DMS153 (cell line): ENCODE results near the gene KLHL29.
"Not testable (repeated sequence)": the region's sequence is repeated elsewhere in the genome, so short reads cannot be mapped to it uniquely, and the experiment has no call there.

Source experiments
- DNase-seq: peaks from one replicate; lab custom pipeline; 2025; lab: John Stamatoyannopoulos, UW

The KLHL29 gene

GRCh38 chr2:23367760-23368159 is 17.2 kb upstream of the KLHL29 start:
- no peak for DNase-seq

DNA sequence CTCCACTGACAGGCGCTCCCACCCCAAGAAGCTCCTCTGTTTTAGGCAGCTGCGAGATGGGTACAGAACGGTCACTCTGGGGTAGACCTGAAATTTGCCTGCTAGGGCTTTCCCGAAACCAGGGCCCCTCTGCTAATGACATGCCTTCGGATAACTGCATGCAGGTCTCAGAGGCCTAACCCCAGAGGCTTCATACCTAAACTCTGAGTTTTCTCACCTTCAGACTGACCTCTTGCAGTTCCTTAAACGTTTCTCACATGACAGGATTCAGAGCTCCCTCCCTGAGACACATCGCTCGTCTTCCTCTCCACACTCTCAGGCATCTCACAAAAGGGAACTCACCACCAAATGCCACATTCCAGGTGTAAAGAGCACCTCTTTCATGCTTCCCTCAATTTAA is 11.3 kb upstream of the KLHL29 start:
- no peak for DNase-seq

- DNase-seq = peak; percentile 20
Observed at GRCh38 chr2:23375448-23375847, 9.5 kb upstream of the KLHL29 start.

GRCh38 chr2:23376075-23376474 is 8.9 kb upstream of the KLHL29 start:
- no peak for DNase-seq

DNA sequence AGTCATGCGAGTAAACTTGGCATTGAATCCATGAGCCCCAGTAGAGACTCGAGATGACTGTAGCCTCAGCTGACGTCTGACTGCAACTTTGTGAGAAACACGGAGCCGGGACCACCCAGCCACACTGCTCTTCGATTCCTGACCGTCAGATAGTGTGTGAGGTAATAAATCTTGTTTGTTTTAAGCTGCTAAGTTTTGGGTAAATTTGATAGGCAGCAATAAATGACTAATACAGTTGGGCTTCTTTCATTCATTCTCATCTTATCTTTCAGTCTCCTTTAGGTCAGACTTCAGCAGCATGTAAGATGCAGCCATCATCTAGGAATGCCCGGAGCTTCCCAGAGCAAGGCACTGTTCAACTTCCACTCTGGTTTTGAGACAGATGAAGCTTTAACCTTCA is 8.0 kb upstream of the KLHL29 start:
- no peak for DNase-seq

- no peak for DNase-seq
Observed at GRCh38 chr2:23377771-23378170, 7.2 kb upstream of the KLHL29 start.

DNA sequence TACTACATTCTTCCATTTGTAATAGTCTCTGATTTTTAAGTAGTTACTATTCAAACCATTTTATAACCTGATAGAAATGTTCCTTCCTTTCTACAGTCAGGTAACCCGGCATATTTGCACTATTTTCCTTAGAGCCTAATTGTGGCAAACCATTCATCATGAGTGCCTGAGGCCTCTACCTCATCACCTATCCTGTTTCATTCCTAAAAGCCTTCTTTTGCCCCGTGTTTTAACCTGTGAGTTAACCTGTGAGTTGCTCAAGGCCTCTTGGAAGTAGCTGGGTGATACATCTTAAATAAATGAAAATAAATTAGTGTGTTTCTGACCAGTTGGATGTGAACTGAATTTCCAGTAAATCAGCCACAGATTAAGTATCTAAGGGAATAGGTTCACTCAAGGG is 6.5 kb upstream of the KLHL29 start:
- no peak for DNase-seq

GRCh38 chr2:23379220-23379695 is 5.7 kb upstream of the KLHL29 start:
- DNase-seq = no peak

DNA sequence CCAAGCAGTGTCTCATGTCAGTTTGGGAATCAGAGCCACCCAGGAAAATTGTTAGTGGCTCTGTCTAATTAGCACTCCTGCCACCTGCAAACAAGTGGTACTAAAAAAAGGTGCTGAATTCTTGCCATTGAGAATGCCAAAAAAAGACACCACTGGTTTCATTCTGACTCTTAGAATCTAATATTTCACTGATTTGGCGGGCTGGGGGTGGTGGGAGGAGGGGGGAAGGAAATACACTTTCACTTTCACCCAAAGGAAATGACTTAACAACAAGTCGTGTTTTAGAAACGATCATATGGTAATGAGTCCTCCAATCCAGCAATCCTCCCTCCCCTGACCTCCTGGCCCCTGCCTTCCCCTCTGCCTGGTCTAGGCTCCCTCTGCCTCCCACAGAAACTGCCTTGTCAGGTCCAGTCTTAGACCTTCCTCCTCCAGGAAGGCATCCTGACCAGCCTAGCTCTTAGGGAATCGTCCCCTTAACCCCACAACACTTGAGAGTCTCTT is 4.4 kb upstream of the KLHL29 start:
- peak; percentile 33 for DNase-seq

GRCh38 chr2:23381084-23381483 is 3.9 kb upstream of the KLHL29 start:
- peak; percentile 90 for DNase-seq

DNA sequence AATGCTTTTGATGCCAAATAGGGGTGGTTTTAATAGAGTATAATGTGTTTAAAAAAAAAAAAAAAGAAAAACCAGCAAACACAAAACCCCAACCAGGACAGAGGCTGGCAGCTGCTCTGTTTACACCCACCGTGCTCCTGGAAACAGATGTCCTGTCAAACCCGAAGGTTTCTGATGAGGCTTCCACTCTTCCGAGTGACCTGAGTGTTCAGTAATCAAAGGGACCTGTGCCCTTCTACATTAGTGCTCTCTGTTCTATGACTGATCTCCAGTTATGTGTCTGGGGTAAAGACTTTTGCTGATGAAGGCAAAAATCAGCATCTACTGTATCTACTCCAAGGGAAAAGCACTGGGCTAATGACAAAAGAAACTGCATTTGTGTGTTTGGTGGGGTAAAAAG is 3.5 kb upstream of the KLHL29 start:
- peak; percentile 66 for DNase-seq

DNA sequence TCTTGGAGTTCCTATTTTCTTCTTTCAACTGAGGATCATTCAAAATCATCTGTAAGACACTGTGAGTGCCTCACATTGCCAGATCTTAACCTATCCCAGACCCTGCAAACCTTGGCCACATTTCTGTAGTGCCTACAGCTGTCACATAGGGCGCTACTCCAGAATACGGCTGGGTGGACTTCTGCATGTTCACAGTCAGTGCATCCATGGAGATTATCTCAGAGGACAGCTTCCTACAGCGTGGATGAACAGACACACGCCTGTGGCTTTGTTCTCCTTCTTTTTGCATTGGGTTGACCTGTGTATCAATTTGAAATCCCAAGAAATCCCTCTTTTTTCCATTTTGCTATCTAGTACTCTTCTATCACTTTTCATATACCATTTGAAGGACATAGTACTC is 1.9 kb upstream of the KLHL29 start:
- no peak for DNase-seq

GRCh38 chr2:23385351-23385747 is 370 bp downstream of the KLHL29 start:
- no peak for DNase-seq

DNA sequence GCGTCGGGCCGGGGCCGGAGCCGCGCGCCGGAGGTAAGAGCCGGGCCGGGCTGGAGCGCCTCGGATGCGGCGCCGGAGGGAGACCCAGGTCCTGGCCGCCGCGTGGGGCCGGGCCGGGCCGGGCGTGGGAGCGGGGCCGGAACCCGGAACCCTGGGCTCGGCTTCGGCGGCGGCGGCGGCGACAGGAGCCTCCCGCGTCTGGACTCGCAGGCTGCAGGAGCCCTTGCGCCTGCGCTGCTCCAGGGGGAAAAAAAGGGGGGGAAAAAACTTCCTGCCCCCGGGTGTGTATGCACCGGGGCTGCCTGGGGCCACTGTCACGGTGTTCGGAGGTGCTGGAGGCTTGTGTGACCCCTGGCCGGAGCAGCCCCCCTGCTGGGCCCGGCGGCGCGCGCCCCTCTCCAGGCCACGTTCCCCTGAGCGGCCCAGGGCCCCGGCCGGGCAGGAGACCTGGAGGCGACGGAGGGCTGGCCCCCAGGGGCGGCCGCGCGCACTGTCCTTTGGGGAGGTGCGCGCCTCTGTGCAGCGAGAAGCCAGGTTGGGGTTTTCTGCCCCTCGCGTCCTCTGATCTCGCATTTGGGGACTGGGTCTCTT is 864 bp downstream of the KLHL29 start:
- no peak for DNase-seq

- DNase-seq = no peak
Observed at GRCh38 chr2:23386339-23387220, 1.6 kb downstream of the KLHL29 start.

- DNase-seq = no peak
Observed at GRCh38 chr2:23387221-23387550, 2.2 kb downstream of the KLHL29 start.

GRCh38 chr2:23387845-23388244 is 2.9 kb downstream of the KLHL29 start:
- no peak for DNase-seq

DNA sequence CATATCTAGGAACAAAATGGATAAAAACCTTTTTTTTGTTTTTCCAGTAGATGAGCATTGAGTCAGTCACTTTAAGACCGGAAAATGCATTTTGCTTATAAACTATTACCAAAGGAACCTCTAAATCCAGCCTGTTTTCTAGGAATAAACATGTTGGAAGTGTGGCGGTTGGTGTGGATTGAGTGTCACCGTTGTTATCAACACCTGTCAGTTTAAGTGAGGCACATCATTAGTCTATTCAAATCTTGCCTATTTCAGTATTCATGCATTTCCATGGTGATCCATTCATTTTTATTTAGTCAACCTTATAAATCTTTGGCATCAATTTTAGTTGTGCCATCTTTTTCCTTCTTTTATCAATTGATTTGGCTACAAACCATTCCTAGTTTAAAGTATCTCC is 3.3 kb downstream of the KLHL29 start:
- DNase-seq = no peak

DNA sequence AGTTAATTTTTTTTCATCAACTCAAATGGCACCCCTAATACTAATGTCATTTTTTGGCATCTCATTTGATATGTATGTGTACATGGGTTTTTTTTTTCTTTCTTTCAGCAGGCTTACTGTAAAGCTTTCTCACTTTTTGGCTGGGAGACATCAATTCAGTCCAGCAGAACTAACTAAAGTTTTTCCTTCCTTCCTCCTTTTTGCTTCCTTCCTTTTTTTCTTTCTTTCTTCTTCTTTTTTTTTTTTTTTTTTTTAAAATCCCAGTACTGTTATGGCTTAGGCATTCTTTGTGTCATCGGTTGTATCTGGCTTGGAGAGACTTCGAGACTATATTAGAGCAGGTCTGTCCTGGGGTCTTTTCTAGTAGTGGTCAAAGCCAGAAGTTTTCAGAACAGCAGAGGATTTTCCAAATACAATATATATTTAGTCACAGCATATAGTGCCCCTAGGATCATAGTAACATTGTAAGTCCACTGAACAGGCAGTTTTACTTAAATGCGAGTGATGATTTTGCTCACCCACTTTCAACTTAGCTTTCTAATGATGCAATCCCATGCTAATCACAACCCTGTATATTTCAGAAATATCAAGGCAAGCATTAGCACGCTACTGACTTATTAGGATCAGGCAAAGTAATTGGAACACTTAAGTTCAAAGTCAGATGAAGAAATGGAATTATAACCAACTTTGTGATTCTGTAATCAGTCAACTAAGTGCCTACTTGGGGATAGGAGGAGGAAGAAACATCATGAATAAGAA is 4.0 kb downstream of the KLHL29 start:
- DNase-seq = no peak

DNA sequence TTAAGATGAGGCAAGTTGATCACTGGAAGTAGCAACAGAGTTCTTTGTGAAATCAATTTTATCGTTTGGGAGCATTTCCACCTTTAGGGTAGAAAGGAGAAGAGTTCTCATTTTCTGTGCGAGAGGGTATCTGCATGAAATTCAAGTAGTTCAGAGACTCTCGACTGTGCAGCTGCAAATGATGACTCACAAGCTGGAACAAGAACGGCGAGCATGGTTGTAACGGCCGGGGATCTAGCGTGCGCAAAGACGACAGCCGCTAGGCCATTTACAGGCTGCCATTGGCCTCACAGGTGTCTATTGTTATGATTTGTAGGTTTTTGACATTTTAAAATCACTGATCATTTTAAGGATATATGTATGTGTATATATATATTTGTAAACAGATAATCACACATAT is 5.2 kb downstream of the KLHL29 start:
- DNase-seq = peak; percentile 12

- not testable (repeated sequence) for DNase-seq
Observed at GRCh38 chr2:23391237-23391736, 6.3 kb downstream of the KLHL29 start.

GRCh38 chr2:23393722-23394121 is 8.7 kb downstream of the KLHL29 start:
- DNase-seq = no peak

GRCh38 chr2:23394700-23395099 is 9.7 kb downstream of the KLHL29 start:
- DNase-seq = no peak
